ENCODE data around the gene ZC3HAV1.
"Not testable (repeated sequence)": the region's sequence is repeated elsewhere in the genome, so short reads cannot be mapped to it uniquely, and the experiment has no call there.

The ZC3HAV1 gene

GRCh38 chr7:139109188-139109982 lies at the start of gene ZC3HAV1:
Gene ZC3HAV1 (minus strand): TSS chr7:139109720. CDS start chr7:139109331, 389 bp downstream.
- DNase-seq, result peak in 50 of 51 donors; percentile 13 to 80 (median 58)

GRCh38 chr7:139153832-139154231 lies 44.3 kb upstream of the ZC3HAV1 start:
- no peak for DNase-seq

GRCh38 chr7:139152149-139152548 lies 42.6 kb upstream of the ZC3HAV1 start:
- no peak for DNase-seq

- no peak for DNase-seq
Observed at GRCh38 chr7:139139150-139139549, 29.6 kb upstream of the ZC3HAV1 start.

- peak; percentile 10 to 88 (median 74) for DNase-seq
Observed at GRCh38 chr7:139133335-139134139, 24.0 kb upstream of the ZC3HAV1 start.

GRCh38 chr7:139132887-139133286 lies 23.4 kb upstream of the ZC3HAV1 start:
- DNase-seq, result peak in 1 of 51 donors; percentile 63

GRCh38 chr7:139131601-139132041 lies 22.1 kb upstream of the ZC3HAV1 start:
- no peak for DNase-seq

- DNase-seq, result not testable (repeated sequence)
Observed at GRCh38 chr7:139129814-139130213, 20.3 kb upstream of the ZC3HAV1 start.

GRCh38 chr7:139127648-139128047 lies 18.1 kb upstream of the ZC3HAV1 start:
- DNase-seq, result no peak

- DNase-seq, result no peak
Observed at GRCh38 chr7:139125657-139126056, 16.1 kb upstream of the ZC3HAV1 start.

- DNase-seq, result not testable (repeated sequence)
Observed at GRCh38 chr7:139124995-139125394, 15.5 kb upstream of the ZC3HAV1 start.

- DNase-seq, result no peak
Observed at GRCh38 chr7:139124084-139124914, 14.8 kb upstream of the ZC3HAV1 start.

GRCh38 chr7:139119486-139119849 lies 9.9 kb upstream of the ZC3HAV1 start:
- DNase-seq, result no peak

GRCh38 chr7:139118805-139119485 lies 9.4 kb upstream of the ZC3HAV1 start:
- DNase-seq, result no peak

GRCh38 chr7:139118234-139118804 lies 8.8 kb upstream of the ZC3HAV1 start:
- DNase-seq, result no peak

- DNase-seq, result no peak
Observed at GRCh38 chr7:139117599-139118233, 8.2 kb upstream of the ZC3HAV1 start.

GRCh38 chr7:139116999-139117398 lies 7.5 kb upstream of the ZC3HAV1 start:
- DNase-seq, result no peak

GRCh38 chr7:139115104-139115503 lies 5.6 kb upstream of the ZC3HAV1 start:
- DNase-seq, result no peak

GRCh38 chr7:139114585-139114984 lies 5.1 kb upstream of the ZC3HAV1 start:
- no peak for DNase-seq

GRCh38 chr7:139114018-139114417 lies 4.5 kb upstream of the ZC3HAV1 start:
- DNase-seq, result no peak

All from hypothalamus (tissue), 51 donors.